WTC11 (cell line): ENCODE measurements around the gene SMAD5. TPM values are rescaled to one million over a fixed set of nuclear protein-coding genes. Genes with fewer than 3 reads are reported as not detected.

Experiments used
- ATAC-seq: fragments of 200-7000 bp; cut with Tn5 transposase; 2 replicates; pipeline ENCODE4 v1.10.0; 2021; ENCODE audit warnings: mild to moderate bottlenecking, moderate library complexity
- CTCF ChIA-PET: fragments of 300-600 bp; sonication (Branson Sonifier 250); formaldehyde crosslinking; loops from one replicate; lab custom pipeline; 2021; ENCODE audit warnings: antibody characterized with exemption; lab: Charles Lee
- POLR2A ChIA-PET: fragments of 350-600 bp; sonication (Branson Sonifier 250); formaldehyde crosslinking; loops from one replicate; lab custom pipeline; 2021; ENCODE audit warnings: antibody characterized with exemption; lab: Charles Lee
- DNase-seq: peaks from one replicate; pipeline ENCODE4 v3.0.0; 2021; ENCODE audit warnings: low spot score
- H3K27ac Mint-ChIP-seq: 2 replicates; pipeline ENCODE4 v1.8.0; 2021; ENCODE audit warnings: mixed read lengths
- H3K27me3 Mint-ChIP-seq: 2 replicates; pipeline ENCODE4 v1.8.0; 2021; ENCODE audit warnings: low read depth, mild to moderate bottlenecking, moderate library complexity, mixed read lengths
- H3K36me3 Mint-ChIP-seq: 2 replicates; pipeline ENCODE4 v1.8.0; 2021; ENCODE audit warnings: mixed read lengths
- H3K4me1 Mint-ChIP-seq: 2 replicates; pipeline ENCODE4 v1.8.0; 2022; ENCODE audit warnings: mixed read lengths
- H3K4me3 Mint-ChIP-seq: 2 replicates; pipeline ENCODE4 v1.8.0; 2021; ENCODE audit warnings: mild to moderate bottlenecking, moderate library complexity, mixed read lengths
- H3K9me3 Mint-ChIP-seq: 2 replicates; pipeline ENCODE4 v1.8.0; 2021; ENCODE audit warnings: mixed read lengths
- ARID4B ChIP-seq: sonication (generic); formaldehyde crosslinking; IDR thresholded peaks from 2 replicates; pipeline ENCODE4 v1.8.0; 2023; ENCODE audit warnings: missing genetic modification reagents, mild to moderate bottlenecking, borderline replicate concordance
- ELF4 ChIP-seq: sonication (generic); formaldehyde crosslinking; IDR thresholded peaks from 2 replicates; pipeline ENCODE4 v1.8.1; 2022; ENCODE audit warnings: low read depth, mild to moderate bottlenecking, moderate library complexity, missing genetic modification reagents
- ETV6 ChIP-seq: sonication (generic); formaldehyde crosslinking; IDR thresholded peaks from 2 replicates; pipeline ENCODE4 v1.8.1; 2022; ENCODE audit warnings: mild to moderate bottlenecking, missing genetic modification reagents
- FOXP4 ChIP-seq: sonication (generic); formaldehyde crosslinking; IDR thresholded peaks from 2 replicates; pipeline ENCODE4 v1.8.0; 2022; ENCODE audit warnings: mild to moderate bottlenecking, missing genetic modification reagents
- GTF2I ChIP-seq: fragments of 250-450 bp; sonication (Bioruptor Pico); conservative IDR thresholded peaks from 2 replicates; pipeline ENCODE4 v1.4.0; 2021; ENCODE audit warnings: mild to moderate bottlenecking
- IRF2 ChIP-seq: sonication (generic); formaldehyde crosslinking; IDR thresholded peaks from 2 replicates; pipeline ENCODE4 v1.8.0; 2022; ENCODE audit warnings: low read depth, missing genetic modification reagents, borderline replicate concordance
- NFE2L1 ChIP-seq: sonication (generic); formaldehyde crosslinking; IDR thresholded peaks from 2 replicates; pipeline ENCODE4 v1.8.1; 2023; ENCODE audit warnings: missing genetic modification reagents
- NR3C1 ChIP-seq: sonication (generic); formaldehyde crosslinking; conservative IDR thresholded peaks from 2 replicates; pipeline ENCODE4 v1.8.1; 2023; ENCODE audit warnings: low read depth, mild to moderate bottlenecking, missing genetic modification reagents
- PRRX2 ChIP-seq: fragments of 250-450 bp; sonication (Bioruptor Pico); IDR thresholded peaks from 2 replicates; pipeline ENCODE4 v1.8.0; 2021; ENCODE audit warnings: mild to moderate bottlenecking
- SMAD3 ChIP-seq: sonication (generic); formaldehyde crosslinking; IDR thresholded peaks from 2 replicates; pipeline ENCODE4 v1.8.0; 2022; ENCODE audit warnings: missing genetic modification reagents, mild to moderate bottlenecking, borderline replicate concordance
- TP53 ChIP-seq: sonication (generic); formaldehyde crosslinking; IDR thresholded peaks from 2 replicates; pipeline ENCODE4 v1.8.1; 2023; ENCODE audit warnings: mild to moderate bottlenecking, missing genetic modification reagents
- ZNF423 ChIP-seq: fragments of 250-450 bp; sonication (Bioruptor Pico); IDR thresholded peaks from 2 replicates; pipeline ENCODE4 v2.1.2; 2022; ENCODE audit warnings: mild to moderate bottlenecking, moderate library complexity
- total RNA-seq: library from RNA; stranded (reverse); gene quantifications from 3 replicates; pipeline ENCODE4 v1.2.3, GENCODE V29; 2021
- TF ChIP-seq, protein P1 (sequence below): fragments of 250-450 bp; sonication (Bioruptor Pico); IDR thresholded peaks from 2 replicates; pipeline ENCODE4 v2.1.2; 2022; ENCODE audit warnings: mild to moderate bottlenecking, moderate library complexity
- TF ChIP-seq, protein P2 (sequence below): sonication (generic); formaldehyde crosslinking; IDR thresholded peaks from 2 replicates; pipeline ENCODE4 v1.8.0; 2023; ENCODE audit warnings: missing genetic modification reagents
- TF ChIP-seq, protein P3 (sequence below): sonication (generic); formaldehyde crosslinking; IDR thresholded peaks from 2 replicates; pipeline ENCODE4 v1.8.1; 2022; ENCODE audit warnings: missing genetic modification reagents, borderline replicate concordance

The SMAD5 gene
- total RNA-seq, 1 experiment from 2014 or later, result 65.2 TPM

DNA sequence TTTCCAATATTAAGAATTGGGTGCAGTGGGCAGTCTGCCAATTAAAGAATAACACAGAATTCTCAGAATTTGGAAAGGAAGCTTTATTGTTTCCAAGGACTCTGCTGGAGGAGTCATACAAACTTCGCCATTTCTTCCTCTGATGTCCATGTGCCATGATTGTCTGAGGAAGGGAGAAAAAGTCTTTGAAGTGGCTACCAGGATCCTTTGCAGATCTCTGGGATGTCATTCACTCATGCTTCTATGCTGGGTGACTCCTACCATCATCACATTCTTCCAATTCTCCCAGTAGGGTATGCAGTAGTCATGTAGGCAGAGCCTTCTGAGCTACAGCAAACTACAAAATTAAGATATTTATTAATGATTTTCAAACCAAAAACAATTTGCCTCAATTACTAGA is 3.2 kb upstream of the SMAD5 start (continued):
- TF ChIP-seq, protein P1, sequence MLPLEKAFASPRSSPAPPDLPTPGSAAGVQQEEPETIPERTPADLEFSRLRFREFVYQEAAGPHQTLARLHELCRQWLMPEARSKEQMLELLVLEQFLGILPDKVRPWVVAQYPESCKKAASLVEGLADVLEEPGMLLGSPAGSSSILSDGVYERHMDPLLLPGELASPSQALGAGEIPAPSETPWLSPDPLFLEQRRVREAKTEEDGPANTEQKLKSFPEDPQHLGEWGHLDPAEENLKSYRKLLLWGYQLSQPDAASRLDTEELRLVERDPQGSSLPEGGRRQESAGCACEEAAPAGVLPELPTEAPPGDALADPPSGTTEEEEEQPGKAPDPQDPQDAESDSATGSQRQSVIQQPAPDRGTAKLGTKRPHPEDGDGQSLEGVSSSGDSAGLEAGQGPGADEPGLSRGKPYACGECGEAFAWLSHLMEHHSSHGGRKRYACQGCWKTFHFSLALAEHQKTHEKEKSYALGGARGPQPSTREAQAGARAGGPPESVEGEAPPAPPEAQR (CRISPR knock-in tag), result no peak
- TF ChIP-seq, protein P2, sequence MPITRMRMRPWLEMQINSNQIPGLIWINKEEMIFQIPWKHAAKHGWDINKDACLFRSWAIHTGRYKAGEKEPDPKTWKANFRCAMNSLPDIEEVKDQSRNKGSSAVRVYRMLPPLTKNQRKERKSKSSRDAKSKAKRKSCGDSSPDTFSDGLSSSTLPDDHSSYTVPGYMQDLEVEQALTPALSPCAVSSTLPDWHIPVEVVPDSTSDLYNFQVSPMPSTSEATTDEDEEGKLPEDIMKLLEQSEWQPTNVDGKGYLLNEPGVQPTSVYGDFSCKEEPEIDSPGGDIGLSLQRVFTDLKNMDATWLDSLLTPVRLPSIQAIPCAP, result no peak
- TF ChIP-seq ARID4B (CRISPR knock-in tag) (no peak), ELF4 (CRISPR knock-in tag) (no peak)

- H3K27me3 Mint-ChIP-seq, result peaks cover 46% of the 10 kb centered on the region
- DNase-seq (no peak), ATAC-seq (no peak)
- H3K9me3 Mint-ChIP-seq, result no peaks in the 10 kb centered on the region
- H3K4me1 Mint-ChIP-seq, result peaks cover 24% of the 10 kb centered on the region
- CTCF ChIA-PET, result no interaction called here
- POLR2A ChIA-PET, result no interaction called here
- TF ChIP-seq NFE2L1 (CRISPR knock-in tag) (no peak), TP53 (CRISPR knock-in tag) (no peak), NR3C1 (no peak), PRRX2 (CRISPR knock-in tag) (no peak), IRF2 (CRISPR knock-in tag) (no peak), ETV6 (CRISPR knock-in tag) (no peak), ARID4B (CRISPR knock-in tag) (no peak), SMAD3 (CRISPR knock-in tag) (no peak), ZNF423 (CRISPR knock-in tag) (no peak), GTF2I (CRISPR knock-in tag) (no peak), FOXP4 (no peak)
- TF ChIP-seq, protein P2, result no peak
- TF ChIP-seq, protein P3, sequence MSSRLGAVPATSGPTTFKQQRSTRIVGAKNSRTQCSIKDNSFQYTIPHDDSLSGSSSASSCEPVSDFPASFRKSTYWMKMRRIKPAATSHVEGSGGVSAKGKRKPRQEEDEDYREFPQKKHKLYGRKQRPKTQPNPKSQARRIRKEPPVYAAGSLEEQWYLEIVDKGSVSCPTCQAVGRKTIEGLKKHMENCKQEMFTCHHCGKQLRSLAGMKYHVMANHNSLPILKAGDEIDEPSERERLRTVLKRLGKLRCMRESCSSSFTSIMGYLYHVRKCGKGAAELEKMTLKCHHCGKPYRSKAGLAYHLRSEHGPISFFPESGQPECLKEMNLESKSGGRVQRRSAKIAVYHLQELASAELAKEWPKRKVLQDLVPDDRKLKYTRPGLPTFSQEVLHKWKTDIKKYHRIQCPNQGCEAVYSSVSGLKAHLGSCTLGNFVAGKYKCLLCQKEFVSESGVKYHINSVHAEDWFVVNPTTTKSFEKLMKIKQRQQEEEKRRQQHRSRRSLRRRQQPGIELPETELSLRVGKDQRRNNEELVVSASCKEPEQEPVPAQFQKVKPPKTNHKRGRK, result no peak
- no peak overlapping the region for H3K4me3 Mint-ChIP-seq
- H3K36me3 Mint-ChIP-seq, result no peaks in the 10 kb centered on the region
- H3K27ac Mint-ChIP-seq, result no peak overlapping the region
These were observed 2.1 kb upstream of the SMAD5 start for GRCh38 chr5:136130581-136130980.
